KMS-11 (cell line): ENCODE results near the gene ZDHHC8.

Source experiments
- H2AFZ ChIP-seq: fragments of 200-600 bp; sonication (generic); 2 replicates; pipeline ENCODE4 v1.6.1; 2016; ENCODE audit warnings: antibody characterized with exemption, mixed run types, low read depth
- H3K27ac ChIP-seq: fragments of 200-600 bp; sonication (generic); 2 replicates; pipeline ENCODE4 v1.6.1; 2016; ENCODE audit warnings: mild to moderate bottlenecking, mixed run types
- H3K27me3 ChIP-seq: fragments of 200-600 bp; sonication (generic); 2 replicates; pipeline ENCODE4 v1.6.1; 2017; ENCODE audit warnings: mild to moderate bottlenecking, low read depth, mixed run types, moderate library complexity; ENCODE audit not compliant: insufficient read depth
- H3K36me3 ChIP-seq: fragments of 200-600 bp; sonication (generic); 2 replicates; pipeline ENCODE4 v1.6.1; 2017; ENCODE audit warnings: mild to moderate bottlenecking, mixed run types; ENCODE audit not compliant: insufficient read depth
- H3K4me1 ChIP-seq: fragments of 200-600 bp; sonication (generic); 2 replicates; pipeline ENCODE4 v1.6.1; 2016; ENCODE audit warnings: mild to moderate bottlenecking, low read depth, mixed run types; ENCODE audit not compliant: poor library complexity, severe bottlenecking
- H3K4me2 ChIP-seq: fragments of 200-600 bp; sonication (generic); 2 replicates; pipeline ENCODE4 v1.7.0; 2016; ENCODE audit warnings: mild to moderate bottlenecking, mixed run types
- H3K4me3 ChIP-seq: fragments of 200-600 bp; sonication (generic); IDR thresholded peaks from 2 replicates; pipeline ENCODE4 v1.6.1; 2017; ENCODE audit warnings: low read depth, low read length, mixed read lengths; ENCODE audit not compliant: insufficient read depth
- H3K79me2 ChIP-seq: fragments of 200-600 bp; sonication (generic); 2 replicates; pipeline ENCODE4 v1.6.1; 2016; ENCODE audit warnings: low read depth, mixed run types; ENCODE audit not compliant: insufficient read depth
- H3K9ac ChIP-seq: fragments of 200-600 bp; sonication (generic); 2 replicates; pipeline ENCODE4 v1.6.1; 2016; ENCODE audit warnings: mild to moderate bottlenecking, mixed run types
- H4K20me1 ChIP-seq: fragments of 200-600 bp; sonication (generic); 2 replicates; pipeline ENCODE4 v1.6.1; 2016; ENCODE audit warnings: mild to moderate bottlenecking, mixed run types; ENCODE audit not compliant: insufficient read depth
- TF ChIP-seq, protein P1 (sequence below): fragments of 200-600 bp; sonication (generic); conservative IDR thresholded peaks from 2 replicates; pipeline ENCODE4 v1.6.1; 2017; ENCODE audit warnings: low read depth, mild to moderate bottlenecking, antibody characterized with exemption, low read length, moderate library complexity, mixed read lengths

ZDHHC8 gene

DNA sequence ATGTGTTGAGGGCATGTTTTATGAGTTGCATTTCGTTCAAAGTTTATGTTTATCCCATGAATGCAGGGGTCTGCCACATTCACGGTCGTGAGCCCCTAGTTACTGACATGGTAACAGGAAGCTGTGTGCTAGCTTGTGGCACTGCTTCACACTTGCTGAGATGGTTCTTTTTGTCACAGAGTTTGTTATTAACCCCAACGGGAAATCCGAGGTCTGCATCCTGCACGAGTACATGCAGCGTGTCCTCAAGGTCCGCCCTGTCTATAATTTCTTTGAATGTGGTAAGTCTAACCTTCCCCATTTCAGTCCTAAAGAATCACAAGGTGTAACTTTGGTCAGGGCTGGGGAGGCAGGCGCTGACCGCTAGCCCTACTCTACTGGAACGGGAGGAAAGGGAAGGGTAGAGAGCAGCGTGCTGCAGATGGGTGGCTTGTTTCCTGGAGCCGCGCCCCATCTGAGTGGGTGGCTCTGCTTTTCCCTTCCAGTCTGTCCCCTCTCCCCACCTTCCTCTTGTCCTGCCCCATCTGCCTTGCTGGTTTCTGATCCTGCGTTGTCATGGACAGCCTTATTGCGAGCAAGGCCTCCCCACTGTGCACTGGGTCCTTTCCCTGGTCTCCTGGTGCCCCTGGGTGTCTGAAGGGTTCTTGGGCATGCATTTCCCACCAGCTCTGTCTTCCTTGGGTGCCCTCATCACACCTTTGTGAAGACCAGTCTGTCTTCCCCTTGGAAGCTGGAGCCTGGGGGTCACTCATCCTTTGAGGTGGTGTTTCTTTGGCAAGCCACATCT, 39.7 kb upstream of the ZDHHC8 start:
- Histone ChIP-seq H4K20me1 (no peaks in the 10 kb centered on the region), H3K36me3 (peaks cover 11% of the 10 kb centered on the region; the same call in 1 of the 2 replicates), H3K4me2 (no peak overlapping the region), H3K27me3 (no peaks in the 10 kb centered on the region), H2AFZ (no peak overlapping the region), H3K79me2 (no peaks in the 10 kb centered on the region), H3K9ac (no peak overlapping the region), H3K4me3 (no peak overlapping the region), H3K27ac (no peak overlapping the region), H3K4me1 (no peaks in the 10 kb centered on the region)
- TF ChIP-seq, protein P1, sequence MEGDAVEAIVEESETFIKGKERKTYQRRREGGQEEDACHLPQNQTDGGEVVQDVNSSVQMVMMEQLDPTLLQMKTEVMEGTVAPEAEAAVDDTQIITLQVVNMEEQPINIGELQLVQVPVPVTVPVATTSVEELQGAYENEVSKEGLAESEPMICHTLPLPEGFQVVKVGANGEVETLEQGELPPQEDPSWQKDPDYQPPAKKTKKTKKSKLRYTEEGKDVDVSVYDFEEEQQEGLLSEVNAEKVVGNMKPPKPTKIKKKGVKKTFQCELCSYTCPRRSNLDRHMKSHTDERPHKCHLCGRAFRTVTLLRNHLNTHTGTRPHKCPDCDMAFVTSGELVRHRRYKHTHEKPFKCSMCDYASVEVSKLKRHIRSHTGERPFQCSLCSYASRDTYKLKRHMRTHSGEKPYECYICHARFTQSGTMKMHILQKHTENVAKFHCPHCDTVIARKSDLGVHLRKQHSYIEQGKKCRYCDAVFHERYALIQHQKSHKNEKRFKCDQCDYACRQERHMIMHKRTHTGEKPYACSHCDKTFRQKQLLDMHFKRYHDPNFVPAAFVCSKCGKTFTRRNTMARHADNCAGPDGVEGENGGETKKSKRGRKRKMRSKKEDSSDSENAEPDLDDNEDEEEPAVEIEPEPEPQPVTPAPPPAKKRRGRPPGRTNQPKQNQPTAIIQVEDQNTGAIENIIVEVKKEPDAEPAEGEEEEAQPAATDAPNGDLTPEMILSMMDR, result no peak

DNA sequence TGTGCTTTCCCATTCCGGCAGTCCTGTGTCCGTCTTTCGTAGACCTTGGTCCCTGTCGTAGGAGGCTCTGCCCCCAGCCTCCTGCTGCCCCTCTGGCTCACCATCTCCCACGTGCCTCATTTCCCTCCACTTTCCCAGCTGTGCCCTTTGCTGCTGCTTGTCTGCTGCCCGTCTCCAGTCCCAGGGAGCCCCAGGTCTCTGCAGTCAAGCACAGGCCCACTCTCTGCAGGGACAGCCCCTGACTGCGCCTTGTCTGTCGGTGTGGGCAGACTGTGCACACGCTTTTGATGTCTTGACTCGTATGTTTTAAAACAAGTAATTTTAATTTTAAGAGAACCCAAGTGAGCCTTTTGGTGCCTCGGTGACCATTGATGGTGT, 39.1 kb upstream of the ZDHHC8 start:
- Histone ChIP-seq H3K36me3 (peaks cover 11% of the 10 kb centered on the region; the same call in 1 of the 2 replicates), H4K20me1 (no peaks in the 10 kb centered on the region), H3K4me3 (no peak overlapping the region), H3K27ac (no peak overlapping the region), H2AFZ (no peak overlapping the region), H3K4me1 (no peaks in the 10 kb centered on the region), H3K79me2 (no peaks in the 10 kb centered on the region), H3K27me3 (no peaks in the 10 kb centered on the region), H3K4me2 (no peak overlapping the region), H3K9ac (no peak overlapping the region)
- TF ChIP-seq, protein P1, result no peak

DNA sequence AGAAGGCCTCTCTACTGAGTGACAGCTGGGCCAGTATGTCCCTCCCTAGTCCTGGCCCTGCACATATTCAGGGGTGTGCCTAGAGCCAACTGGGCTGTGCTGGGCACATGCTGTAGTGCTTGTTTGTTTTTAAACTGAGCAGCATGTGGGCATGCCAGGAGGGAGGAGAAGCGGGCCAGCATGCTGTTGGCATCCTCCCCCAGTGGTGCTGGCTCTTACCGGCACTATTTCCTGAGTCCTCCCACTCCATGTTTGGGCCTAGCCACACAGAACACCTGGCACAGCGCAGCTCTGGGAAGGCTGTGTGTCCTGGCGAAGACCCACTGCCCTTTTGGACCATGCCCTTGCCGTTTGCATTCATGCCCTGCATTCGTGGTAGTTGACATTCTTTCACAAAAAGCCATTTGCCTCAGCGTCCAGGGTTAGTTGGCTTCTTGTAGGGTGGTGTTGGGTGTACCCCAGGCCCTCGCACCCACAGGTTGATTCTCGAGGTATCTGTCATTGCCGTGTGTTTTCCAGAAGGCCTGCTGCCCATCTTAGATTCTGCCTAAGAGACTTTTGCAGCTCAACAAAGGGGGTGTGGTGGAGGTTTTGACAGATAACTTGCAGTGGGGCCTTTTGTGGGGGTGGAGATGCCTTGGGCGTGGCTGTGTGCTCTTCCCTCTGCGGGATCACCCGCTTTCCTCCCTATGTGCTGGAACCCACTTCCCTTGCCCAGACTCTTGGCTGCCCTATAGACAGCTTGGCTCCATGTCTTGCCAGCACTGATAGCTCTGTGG, 38.0 kb upstream of the ZDHHC8 start:
- no peaks in the 10 kb centered on the region for H3K79me2 ChIP-seq
- no peak overlapping the region for H3K9ac ChIP-seq
- no peak overlapping the region for H3K4me2 ChIP-seq
- H3K4me1 ChIP-seq, result no peaks in the 10 kb centered on the region
- no peak overlapping the region for H2AFZ ChIP-seq
- TF ChIP-seq, protein P1, result no peak
- H3K27ac ChIP-seq, result no peak overlapping the region
- H4K20me1 ChIP-seq, result no peaks in the 10 kb centered on the region
- no peaks in the 10 kb centered on the region for H3K27me3 ChIP-seq
- H3K4me3 ChIP-seq, result no peak overlapping the region
- peaks cover 17% of the 10 kb centered on the region; the same call in 1 of the 2 replicates for H3K36me3 ChIP-seq

DNA sequence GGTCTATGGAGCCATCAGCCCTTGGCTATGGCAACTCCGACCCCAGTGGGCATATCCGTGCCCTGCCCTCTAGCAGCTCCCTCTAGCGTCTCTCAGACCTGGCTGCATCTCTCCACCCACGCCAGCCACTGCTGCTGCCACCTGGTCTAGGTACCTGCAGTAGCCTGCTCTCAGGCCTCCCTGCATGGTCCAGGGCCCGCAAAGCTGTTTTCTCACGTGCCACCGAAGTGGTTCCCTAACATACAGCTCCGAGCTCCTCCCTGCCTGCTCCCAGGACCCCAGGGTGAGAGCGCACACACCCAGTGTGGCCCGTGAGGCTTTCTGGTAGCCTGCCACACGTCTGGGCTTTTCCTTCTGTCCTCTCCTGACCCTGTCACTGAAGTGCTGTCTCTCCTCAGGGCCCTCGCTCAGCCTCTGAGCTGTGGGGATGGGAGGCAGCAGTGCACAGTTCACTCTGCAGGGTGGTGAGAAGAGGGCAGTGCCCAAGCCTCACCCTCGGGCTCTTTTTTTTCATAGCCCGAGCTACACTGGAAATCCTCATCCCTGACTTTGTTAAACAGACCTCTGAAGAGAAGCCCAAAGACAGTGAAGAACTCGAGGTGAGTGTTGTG, 37.3 kb upstream of the ZDHHC8 start:
- H3K27me3 ChIP-seq, result no peaks in the 10 kb centered on the region
- no peak overlapping the region for H3K27ac ChIP-seq
- H4K20me1 ChIP-seq, result no peaks in the 10 kb centered on the region
- H3K9ac ChIP-seq, result no peak overlapping the region
- H3K4me2 ChIP-seq, result no peak overlapping the region
- H3K79me2 ChIP-seq, result no peaks in the 10 kb centered on the region
- TF ChIP-seq, protein P1, result no peak
- H3K36me3 ChIP-seq, result peaks cover 17% of the 10 kb centered on the region; the same call in 1 of the 2 replicates
- H3K4me3 ChIP-seq, result no peak overlapping the region
- H2AFZ ChIP-seq, result no peak overlapping the region
- no peaks in the 10 kb centered on the region for H3K4me1 ChIP-seq
